ENCODE data around the gene SLC17A9. TPM values are rescaled to one million over a fixed set of nuclear protein-coding genes. Genes with fewer than 3 reads are reported as not detected.

SLC17A9 gene
- total and polyA plus RNA-seq, 10 donors: 18.8 to 95.3 (median 34.2) TPM

GRCh38 chr20:63003546-63003945 lies 51.0 kb downstream of the SLC17A9 start:
- peaks cover 6 to 42% (median 35%) of the 10 kb centered on the region in 6 donors for H3K4me1 ChIP-seq
- WGBS, 5 donors: 22 to 64% (median 29%) methylated on average over 13 of the region's 13 CpGs
- H3K4me3 ChIP-seq: no peak overlapping the region
- no peaks in the 10 kb centered on the region for H3K36me3 ChIP-seq
- TF ChIP-seq CTCF (IDR thresholded peaks at IDR 0.05 in 8 of 11, conservative IDR thresholded peaks at IDR 0.05 in 3 of 11) (no peak), POLR2AphosphoS5 (IDR thresholded peaks at IDR 0.05) (no peak), POLR2A (IDR thresholded peaks at IDR 0.05) (no peak)
- intact Hi-C loops (cut with DNase I; ENCODE audit: low total_unique reads): loop anchor here (10.0 kb wide), 1 partner anchor 109 kb away; no protein-coding TSS in a partner anchor
- no peaks in the 10 kb centered on the region for H3K9me3 ChIP-seq
- DNase-seq: no peak
- H3K27ac ChIP-seq: no peak overlapping the region
- H3K27me3 ChIP-seq (replicated peaks in 1 of 7): peaks cover 26 to 100% (median 85%) of the 10 kb centered on the region in 7 donors

- 4 to 8% (median 5%) methylated on average over 34 to 53 of the region's 53 CpGs for WGBS, 5 donors
- Histone ChIP-seq H3K9me3 (no peaks in the 10 kb centered on the region), H3K4me3 (peak overlapping the region in 1 of 8 donors; percentile 10), H3K27me3 (replicated peaks in 1 of 7) (peaks cover 26 to 100% (median 92%) of the 10 kb centered on the region in 7 donors), H3K4me1 (peaks cover 17 to 54% (median 47%) of the 10 kb centered on the region in 6 donors), H3K36me3 (no peaks in the 10 kb centered on the region), H3K27ac (no peak overlapping the region)
- DNase-seq: no peak
- no peak for TF ChIP-seq POLR2A (IDR thresholded peaks at IDR 0.05)
- TF ChIP-seq POLR2AphosphoS5 (IDR thresholded peaks at IDR 0.05): no peak
- no peak for TF ChIP-seq CTCF (IDR thresholded peaks at IDR 0.05 in 8 of 11, conservative IDR thresholded peaks at IDR 0.05 in 3 of 11)
- intact Hi-C loops (cut with DNase I; ENCODE audit: low total_unique reads): loop anchor here (10.0 kb wide), 1 partner anchor 110 kb away; no protein-coding TSS in a partner anchor
Observed at GRCh38 chr20:63004607-63005364, 52.3 kb downstream of the SLC17A9 start.

GRCh38 chr20:63005365-63005861 lies 52.9 kb downstream of the SLC17A9 start:
- intact Hi-C loops (cut with DNase I; ENCODE audit: low total_unique reads): loop anchor here (10.0 kb wide), 1 partner anchor 111 kb away; no protein-coding TSS in a partner anchor
- no peak for DNase-seq
- Histone ChIP-seq H3K4me3 (no peak overlapping the region), H3K4me1 (peaks cover 18 to 60% (median 54%) of the 10 kb centered on the region in 6 donors), H3K27ac (no peak overlapping the region), H3K27me3 (replicated peaks in 1 of 7) (peaks cover 26 to 100% (median 92%) of the 10 kb centered on the region in 7 donors), H3K9me3 (no peaks in the 10 kb centered on the region), H3K36me3 (no peaks in the 10 kb centered on the region)
- TF ChIP-seq CTCF (IDR thresholded peaks at IDR 0.05 in 8 of 11, conservative IDR thresholded peaks at IDR 0.05 in 3 of 11): no peak
- TF ChIP-seq POLR2A (IDR thresholded peaks at IDR 0.05): no peak
- no peak for TF ChIP-seq POLR2AphosphoS5 (IDR thresholded peaks at IDR 0.05)
- 0 to 10% (median 7%) methylated on average over 3 to 43 of the region's 43 CpGs for WGBS, 5 donors

Measured in spleen (tissue), 11 donors.